CD4-positive, alpha-beta T cell treated with Interleukin-6 for 4 hours (primary cell): ENCODE measurements around the gene PSMB10.
"Not testable (repeated sequence)": the region's sequence is repeated elsewhere in the genome, so short reads cannot be mapped to it uniquely, and the experiment has no call there.

Experiments
- DNase-seq: peaks from one replicate; pipeline ENCODE4 v3.0.0-alpha.2; 2020; ENCODE audit warnings: mixed read lengths

PSMB10 gene

GRCh38 chr16:67936124-67936879 lies at the start of gene PSMB10:
TSS of gene PSMB10 (minus strand) at chr16:67936850. CDS start at chr16:67936749, 101 bp downstream.
- peak; percentile 65 for DNase-seq

GRCh38 chr16:67982011-67982696 lies 45.5 kb upstream of the PSMB10 start:
- DNase-seq = no peak

GRCh38 chr16:67979955-67980678 lies 43.5 kb upstream of the PSMB10 start, which contains the start of gene DPEP3:
TSS of gene DPEP3 (minus strand) at chr16:67980499. CDS start at chr16:67980380, 119 bp downstream.
- DNase-seq = peak; percentile 22

- no peak for DNase-seq
These were observed 41.0 kb upstream of the PSMB10 start for GRCh38 chr16:67977469-67978227.

GRCh38 chr16:67977005-67977404 lies 40.4 kb upstream of the PSMB10 start:
- no peak for DNase-seq

- no peak for DNase-seq
These were observed 39.6 kb upstream of the PSMB10 start for GRCh38 chr16:67976205-67976604.

- DNase-seq = no peak
These were observed 38.9 kb upstream of the PSMB10 start for GRCh38 chr16:67975321-67976105.

- DNase-seq = not testable (repeated sequence)
These were observed 35.6 kb upstream of the PSMB10 start for GRCh38 chr16:67972285-67972684.

- DNase-seq = no peak
These were observed 34.5 kb upstream of the PSMB10 start for GRCh38 chr16:67971111-67971510.

GRCh38 chr16:67969254-67970039 lies 32.8 kb upstream of the PSMB10 start:
- DNase-seq = peak; percentile 8

GRCh38 chr16:67968400-67969253 lies 32.0 kb upstream of the PSMB10 start, which contains the start of gene SLC12A4:
TSS of gene SLC12A4 (minus strand) at chr16:67968637. CDS start at chr16:67968553, 84 bp downstream.
- DNase-seq = peak; percentile 86

GRCh38 chr16:67967958-67968399 lies 31.3 kb upstream of the PSMB10 start:
- DNase-seq = peak; percentile 34

GRCh38 chr16:67967183-67967957 lies 30.7 kb upstream of the PSMB10 start:
- peak; percentile 27 for DNase-seq

GRCh38 chr16:67966549-67967182 lies 30.0 kb upstream of the PSMB10 start:
- no peak for DNase-seq

- DNase-seq = no peak
These were observed 29.3 kb upstream of the PSMB10 start for GRCh38 chr16:67965668-67966548.

GRCh38 chr16:67964477-67965131 lies 28.0 kb upstream of the PSMB10 start:
- DNase-seq = no peak
